Neural progenitor cell (in vitro differentiated cells): ENCODE data around the gene OR4E2. TPM values are rescaled to one million over a fixed set of nuclear protein-coding genes. Genes with fewer than 3 reads are reported as not detected.

Source experiments
- DNase-seq: peaks from one replicate; pipeline ENCODE4 v3.0.0-alpha.2; 2016; ENCODE audit warnings: low spot score
- H2AFZ ChIP-seq: fragments of 200-600 bp; sonication (generic); replicated peaks from 2 replicates; pipeline ENCODE4 v1.6.1; 2016; ENCODE audit warnings: antibody characterized with exemption
- H3F3A ChIP-seq: fragments of 200-600 bp; sonication (generic); 2 replicates; pipeline ENCODE4 v1.6.1; 2016; ENCODE audit warnings: antibody characterized with exemption, low read depth
- H3K27ac ChIP-seq: fragments of 200-600 bp; sonication (generic); 2 replicates; pipeline ENCODE4 v1.5.1; 2016; ENCODE audit warnings: mild to moderate bottlenecking
- H3K27me3 ChIP-seq: fragments of 200-600 bp; sonication (generic); 2 replicates; pipeline ENCODE4 v1.6.1; 2016; ENCODE audit warnings: mild to moderate bottlenecking, moderate library complexity
- H3K36me3 ChIP-seq: fragments of 200-600 bp; sonication (generic); 2 replicates; pipeline ENCODE4 v1.5.1; 2016
- H3K4me1 ChIP-seq: fragments of 200-600 bp; sonication (generic); 2 replicates; pipeline ENCODE4 v1.6.1; 2016; ENCODE audit warnings: mixed run types
- H3K4me2 ChIP-seq: fragments of 200-600 bp; sonication (generic); 2 replicates; pipeline ENCODE4 v1.6.1; 2016
- H3K4me3 ChIP-seq: fragments of 200-600 bp; sonication (generic); 2 replicates; pipeline ENCODE4 v1.5.1; 2016
- H3K79me2 ChIP-seq: fragments of 200-600 bp; sonication (generic); 2 replicates; pipeline ENCODE4 v1.6.1; 2016; ENCODE audit warnings: low read depth
- H3K9ac ChIP-seq: fragments of 200-600 bp; sonication (generic); 2 replicates; pipeline ENCODE4 v1.6.1; 2016
- H3K9me3 ChIP-seq: fragments of 200-600 bp; sonication (generic); 2 replicates; pipeline ENCODE4 v1.5.1; 2016; ENCODE audit warnings: low read depth
- H4K20me1 ChIP-seq: fragments of 200-600 bp; sonication (generic); 2 replicates; pipeline ENCODE4 v1.6.1; 2016; ENCODE audit warnings: low read depth
- H3K27ac Mint-ChIP-seq: 3 replicates; pipeline ENCODE4 v1.8.0; 2021; ENCODE audit warnings: mixed read lengths
- H3K27me3 Mint-ChIP-seq: 2 replicates; pipeline ENCODE4 v1.8.0; 2022; ENCODE audit warnings: low read depth, mild to moderate bottlenecking, inconsistent platforms, moderate library complexity, mixed read lengths; ENCODE audit not compliant: insufficient read depth
- H3K36me3 Mint-ChIP-seq: 3 replicates; pipeline ENCODE4 v1.8.0; 2021; ENCODE audit warnings: mixed read lengths
- H3K4me1 Mint-ChIP-seq: 3 replicates; pipeline ENCODE4 v1.8.0; 2021; ENCODE audit warnings: mixed read lengths
- H3K4me3 Mint-ChIP-seq: 3 replicates; pipeline ENCODE4 v1.8.0; 2021; ENCODE audit warnings: mild to moderate bottlenecking, moderate library complexity, mixed read lengths
- H3K9me3 Mint-ChIP-seq: 3 replicates; pipeline ENCODE4 v1.8.0; 2020; ENCODE audit warnings: mixed read lengths
- CTCF ChIP-seq: fragments of 200-600 bp; sonication (generic); IDR thresholded peaks from 2 replicates; pipeline ENCODE4 v1.5.1; 2017; ENCODE audit warnings: antibody characterized with exemption, mild to moderate bottlenecking
- EZH2 ChIP-seq: fragments of 200-600 bp; sonication (generic); IDR thresholded peaks from 2 replicates; pipeline ENCODE4 v1.6.1; 2017; ENCODE audit warnings: antibody characterized with exemption, mild to moderate bottlenecking, moderate library complexity
- EZH2phosphoT487 ChIP-seq: fragments of 200-600 bp; sonication (generic); IDR thresholded peaks from 2 replicates; pipeline ENCODE4 v1.6.1; 2017; ENCODE audit warnings: antibody characterized with exemption
- total RNA-seq: library from RNA; depleted of rRNA; stranded (reverse); fragments of >200 nt; gene quantifications from 2 replicates; pipeline ENCODE4 v1.2.3, GENCODE V29; 2015; ENCODE audit warnings: low replicate concordance

OR4E2 gene
- total RNA-seq, 1 donor from 2014 or later, result not detected

- Histone ChIP-seq H3K4me1 (no peaks in the 10 kb centered on the region), H2AFZ (no peak overlapping the region), H3K4me3 (no peak overlapping the region), H3F3A (no peaks in the 10 kb centered on the region), H3K27me3 (no peaks in the 10 kb centered on the region), H4K20me1 (no peaks in the 10 kb centered on the region), H3K4me2 (no peak overlapping the region), H3K36me3 (no peaks in the 10 kb centered on the region), H3K27ac (no peak overlapping the region), H3K9me3 (no peaks in the 10 kb centered on the region), H3K79me2 (no peaks in the 10 kb centered on the region), H3K9ac (no peak overlapping the region)
- DNase-seq, result no peak
- no peaks in the 10 kb centered on the region for H3K4me1 Mint-ChIP-seq
- TF ChIP-seq EZH2 (no peak), EZH2phosphoT487 (no peak), CTCF (no peak)
- peaks cover 3% of the 10 kb centered on the region for H3K27me3 Mint-ChIP-seq
- no peaks in the 10 kb centered on the region for H3K9me3 Mint-ChIP-seq
- H3K4me3 Mint-ChIP-seq, result no peak overlapping the region
- H3K27ac Mint-ChIP-seq, result no peak overlapping the region
- no peaks in the 10 kb centered on the region for H3K36me3 Mint-ChIP-seq
Observed at GRCh38 chr14:21647380-21647779, 6.3 kb upstream of the OR4E2 start.

DNA sequence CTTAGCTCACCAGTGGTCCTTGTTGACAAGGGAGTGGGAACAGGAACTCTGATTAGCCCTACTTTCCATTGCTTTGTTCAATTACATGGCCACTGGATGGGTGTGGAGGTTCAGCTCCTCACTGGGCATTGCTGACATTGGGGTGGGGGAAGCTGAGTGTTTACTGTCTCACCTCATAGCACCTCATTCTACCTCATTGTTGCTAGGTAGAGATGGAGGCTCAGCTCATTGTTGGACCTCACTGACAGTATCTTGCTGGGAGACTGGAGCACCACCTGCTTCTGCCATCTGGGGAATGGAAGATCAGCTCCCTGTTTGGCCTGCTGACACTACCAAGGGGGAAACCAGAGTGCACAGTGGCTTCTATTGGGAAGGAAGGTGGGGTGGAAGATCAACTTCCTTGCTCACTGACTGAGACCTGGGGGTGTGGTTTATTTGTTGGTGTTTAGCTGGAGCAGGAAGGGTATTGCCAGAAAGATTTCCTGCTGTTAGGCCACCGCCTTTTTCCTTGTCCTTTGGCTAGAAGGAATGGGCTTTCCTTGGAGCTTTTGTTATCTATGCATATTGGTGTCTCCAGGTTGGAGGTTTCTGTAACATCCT lies 1.3 kb upstream of the OR4E2 start:
- H3K27me3 Mint-ChIP-seq, result peaks cover 3% of the 10 kb centered on the region
- DNase-seq, result peak; percentile 18
- no peaks in the 10 kb centered on the region for H3K36me3 Mint-ChIP-seq
- H3K4me1 Mint-ChIP-seq, result no peaks in the 10 kb centered on the region
- Histone ChIP-seq H3K9ac (no peak overlapping the region), H3K79me2 (no peaks in the 10 kb centered on the region), H4K20me1 (no peaks in the 10 kb centered on the region), H3K36me3 (no peaks in the 10 kb centered on the region), H2AFZ (no peak overlapping the region), H3F3A (no peaks in the 10 kb centered on the region), H3K27ac (no peak overlapping the region), H3K4me1 (no peaks in the 10 kb centered on the region), H3K9me3 (no peaks in the 10 kb centered on the region), H3K4me2 (no peak overlapping the region), H3K4me3 (no peak overlapping the region), H3K27me3 (no peaks in the 10 kb centered on the region)
- TF ChIP-seq CTCF (no peak), EZH2phosphoT487 (no peak), EZH2 (no peak)
- H3K27ac Mint-ChIP-seq, result no peak overlapping the region
- H3K9me3 Mint-ChIP-seq, result no peaks in the 10 kb centered on the region
- no peak overlapping the region for H3K4me3 Mint-ChIP-seq

DNA sequence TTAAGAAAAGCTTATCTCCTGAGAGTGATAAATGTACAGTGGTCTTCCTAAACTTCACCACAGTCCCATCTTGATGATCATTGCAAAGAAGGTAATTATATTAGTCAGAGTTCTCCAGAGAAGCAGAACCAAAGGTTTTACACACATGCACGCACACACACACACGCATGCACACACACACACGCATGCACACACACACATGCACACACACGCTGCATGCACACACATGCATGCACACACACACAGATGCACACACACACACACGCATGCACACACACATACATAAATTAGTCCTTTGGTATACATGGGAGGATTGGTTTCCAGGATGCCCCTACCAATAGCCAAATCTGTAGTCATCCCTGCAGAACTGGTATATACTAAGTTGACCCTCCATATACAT lies 580 bp downstream of the OR4E2 start:
- no peaks in the 10 kb centered on the region for H3K4me1 Mint-ChIP-seq
- Histone ChIP-seq H3K27me3 (no peaks in the 10 kb centered on the region), H3K4me1 (no peaks in the 10 kb centered on the region), H3K27ac (no peak overlapping the region), H3K79me2 (no peaks in the 10 kb centered on the region), H2AFZ (no peak overlapping the region), H3K36me3 (no peaks in the 10 kb centered on the region), H3K9ac (no peak overlapping the region), H3K4me2 (no peak overlapping the region), H4K20me1 (no peaks in the 10 kb centered on the region), H3K4me3 (no peak overlapping the region), H3K9me3 (no peaks in the 10 kb centered on the region), H3F3A (no peaks in the 10 kb centered on the region)
- TF ChIP-seq CTCF, result no peak
- no peak for TF ChIP-seq EZH2
- no peak for TF ChIP-seq EZH2phosphoT487
- H3K9me3 Mint-ChIP-seq, result no peaks in the 10 kb centered on the region
- peaks cover 3% of the 10 kb centered on the region for H3K27me3 Mint-ChIP-seq
- H3K27ac Mint-ChIP-seq, result no peak overlapping the region
- H3K36me3 Mint-ChIP-seq, result no peaks in the 10 kb centered on the region
- no peak for DNase-seq
- no peak overlapping the region for H3K4me3 Mint-ChIP-seq
